K562 (cell line): ENCODE measurements around the gene SYNCRIP. TPM values are rescaled to one million over a fixed set of nuclear protein-coding genes. Genes with fewer than 3 reads are reported as not detected.

ENCODE experiments used
- AFF1 ChIP-seq, 2 experiments: fragments of 450-650 bp; IDR thresholded peaks; 2 replicates each; pipeline ENCODE4 v1.6.1; 2018; ENCODE audit warnings: mild to moderate bottlenecking in 2 of 2, low read depth in 1 of 2; ENCODE audit not compliant: partially characterized antibody in 2 of 2
- BRD9 ChIP-seq: fragments of 450-650 bp; IDR thresholded peaks from 2 replicates; pipeline ENCODE4 v1.6.1; 2018; ENCODE audit warnings: low read depth; ENCODE audit not compliant: partially characterized antibody
- DEAF1 ChIP-seq: fragments of 450-650 bp; formaldehyde crosslinking; IDR thresholded peaks from 2 replicates; pipeline ENCODE4 v1.4.0; 2020; ENCODE audit warnings: mild to moderate bottlenecking, moderate library complexity
- FOXJ3 ChIP-seq: sonication (generic); formaldehyde crosslinking; IDR thresholded peaks from 2 replicates; pipeline ENCODE4 v1.4.0; 2020; ENCODE audit warnings: mild to moderate bottlenecking, missing genetic modification reagents
- MEF2A ChIP-seq: IDR thresholded peaks from 2 replicates; pipeline ENCODE4 v1.6.1; 2011; ENCODE audit warnings: low read depth, mild to moderate bottlenecking, low read length, moderate library complexity; ENCODE audit not compliant: control insufficient read depth
- NR1H2 ChIP-seq: sonication (generic); formaldehyde crosslinking; IDR thresholded peaks from 2 replicates; pipeline ENCODE4 v1.4.0; 2020; ENCODE audit warnings: mild to moderate bottlenecking, missing genetic modification reagents
- NR2C2 ChIP-seq, 2 experiments: fragments of 200-800 bp in 1 of 2; sonication (Bioruptor generic) in 1 of 2; sonication (generic) in 1 of 2; formaldehyde crosslinking in 1 of 2; IDR thresholded peaks; 2 replicates each; pipeline versions ENCODE4 v1.6.1 to v1.8.0; 2016 to 2022; ENCODE audit warnings: mild to moderate bottlenecking in 1 of 2, missing compliant biosample characterization in 1 of 2, missing genetic modification characterization in 1 of 2, missing genetic modification reagents in 1 of 2
- SIN3B ChIP-seq: fragments of 450-650 bp; IDR thresholded peaks from 2 replicates; pipeline ENCODE4 v1.6.1; 2017; ENCODE audit warnings: low read depth, mild to moderate bottlenecking, moderate library complexity
- TAF7 ChIP-seq: fragments of 450-650 bp; IDR thresholded peaks from 2 replicates; pipeline ENCODE4 v1.6.1; 2016; ENCODE audit warnings: missing genetic modification characterization, missing compliant biosample characterization
- TRIM28 ChIP-seq: fragments of 450-650 bp; IDR thresholded peaks from 2 replicates; pipeline ENCODE4 v1.6.1; 2017
- USF2 ChIP-seq: sonication (generic); formaldehyde crosslinking; IDR thresholded peaks from 2 replicates; pipeline ENCODE4 v1.5.0; 2020; ENCODE audit warnings: missing genetic modification reagents
- ZBTB9 ChIP-seq: fragments of 450-650 bp; formaldehyde crosslinking; IDR thresholded peaks from 2 replicates; pipeline ENCODE4 v1.4.0; 2020; ENCODE audit warnings: mild to moderate bottlenecking, moderate library complexity
- polyA plus RNA-seq, 8 experiments: library from polyadenylated mRNA; depleted of rRNA in 4 of 8; stranded (reverse) in 5 of 8; unstranded in 3 of 8; fragments of >200 nt; fragmentation: Nextera tagmentation in 2 of 8; fragmentation: Illumina TruSeq in 1 of 8; extraction: Ambion mirVana in 2 of 8; extraction: Trizol in 1 of 8; gene quantifications; 2 replicates each; pipeline versions ENCODE4 v1.2.1 to v1.2.3, GENCODE V29; 2011 to 2014; ENCODE audit warnings: inconsistent platforms in 1 of 8, missing spikeins in 1 of 8
- total RNA-seq, 7 experiments: library from RNA; depleted of rRNA in 6 of 7; stranded (reverse); fragments of >200 nt in 6 of 7; fragmentation: Illumina TruSeq in 2 of 7; extraction: Trizol in 2 of 7; gene quantifications; 2 replicates each; pipeline versions ENCODE4 v1.2.1 to v1.2.3, GENCODE V29; 2011 to 2021; ENCODE audit warnings: low replicate concordance in 1 of 7
- TF ChIP-seq, protein P1 (sequence below): fragments of 450-650 bp; formaldehyde crosslinking; IDR thresholded peaks from 2 replicates; pipeline ENCODE4 v1.4.0; 2022; ENCODE audit warnings: missing genetic modification characterization
- TF ChIP-seq, protein P2 (sequence below): sonication (generic); formaldehyde crosslinking; IDR thresholded peaks from 2 replicates; pipeline ENCODE4 v1.9.0; 2022; ENCODE audit warnings: mild to moderate bottlenecking, missing genetic modification reagents

Gene SYNCRIP
- total and polyA plus RNA-seq, 9 of the 15 experiments (the other 6 are each of a cell fraction or from before 2014, with no cell fraction given) = 46.5 to 295 (median 140) TPM

- peak in 1 of 2 experiments; percentile 47 for TF ChIP-seq AFF1 (IDR thresholded peaks at IDR 0.05; ENCODE audit: low read depth in 1 of 2, partially characterized antibody in 2 of 2)
- TF ChIP-seq TAF7 = 0 out of 2 replicates have a peak, but pooled peaks have one; percentile 21
- TF ChIP-seq, protein P1, sequence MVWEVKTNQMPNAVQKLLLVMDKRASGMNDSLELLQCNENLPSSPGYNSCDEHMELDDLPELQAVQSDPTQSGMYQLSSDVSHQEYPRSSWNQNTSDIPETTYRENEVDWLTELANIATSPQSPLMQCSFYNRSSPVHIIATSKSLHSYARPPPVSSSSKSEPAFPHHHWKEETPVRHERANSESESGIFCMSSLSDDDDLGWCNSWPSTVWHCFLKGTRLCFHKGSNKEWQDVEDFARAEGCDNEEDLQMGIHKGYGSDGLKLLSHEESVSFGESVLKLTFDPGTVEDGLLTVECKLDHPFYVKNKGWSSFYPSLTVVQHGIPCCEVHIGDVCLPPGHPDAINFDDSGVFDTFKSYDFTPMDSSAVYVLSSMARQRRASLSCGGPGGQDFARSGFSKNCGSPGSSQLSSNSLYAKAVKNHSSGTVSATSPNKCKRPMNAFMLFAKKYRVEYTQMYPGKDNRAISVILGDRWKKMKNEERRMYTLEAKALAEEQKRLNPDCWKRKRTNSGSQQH (CRISPR knock-in tag) = 0 out of 2 replicates have a peak, but pooled peaks have one; percentile 52
- TF ChIP-seq NR1H2 (CRISPR knock-in tag) = 0 out of 2 replicates have a peak, but pooled peaks have one; percentile 48
- no peak for TF ChIP-seq DEAF1
- TF ChIP-seq SIN3B = no peak
- no peak for TF ChIP-seq FOXJ3 (CRISPR knock-in tag)
- no peak for TF ChIP-seq NR2C2 (CRISPR knock-in tag; IDR thresholded peaks at IDR 0.05)
- TF ChIP-seq NR2C2 (tag; IDR thresholded peaks at IDR 0.05) = peak; percentile 51; the same call in 1 of the 2 replicates
- 0 out of 2 replicates have a peak, but pooled peaks have one; percentile 29 for TF ChIP-seq TRIM28
- TF ChIP-seq, protein P2, sequence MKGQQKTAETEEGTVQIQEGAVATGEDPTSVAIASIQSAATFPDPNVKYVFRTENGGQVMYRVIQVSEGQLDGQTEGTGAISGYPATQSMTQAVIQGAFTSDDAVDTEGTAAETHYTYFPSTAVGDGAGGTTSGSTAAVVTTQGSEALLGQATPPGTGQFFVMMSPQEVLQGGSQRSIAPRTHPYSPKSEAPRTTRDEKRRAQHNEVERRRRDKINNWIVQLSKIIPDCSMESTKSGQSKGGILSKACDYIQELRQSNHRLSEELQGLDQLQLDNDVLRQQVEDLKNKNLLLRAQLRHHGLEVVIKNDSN (CRISPR knock-in tag) = peak; percentile 86
- 0 out of 2 replicates have a peak, but pooled peaks have one; percentile 31 for TF ChIP-seq MEF2A
- peak; percentile 52 for TF ChIP-seq BRD9
- peak; percentile 83 for TF ChIP-seq USF2
- peak; percentile 48; the same call in 1 of the 2 replicates for TF ChIP-seq ZBTB9
Measured at GRCh38 chr6:85643537-85644278, 1.0 kb upstream of the SYNCRIP start (continued).
